K562 (cell line): ENCODE results near the gene HAL. TPM values are rescaled to one million over a fixed set of nuclear protein-coding genes. Genes with fewer than 3 reads are reported as not detected.
A peak's percentile ranks its signal among the peaks of the same experiment; 100 is the strongest.

ENCODE experiments used
- ARHGAP35 ChIP-seq: fragments of 450-650 bp; IDR thresholded peaks from 2 replicates; pipeline ENCODE4 v1.6.1; 2018; ENCODE audit not compliant: partially characterized antibody
- CBX2 ChIP-seq: fragments of 200-600 bp; sonication (generic); IDR thresholded peaks from one replicate; pipeline ENCODE4 v1.6.1; 2012; ENCODE audit warnings: mild to moderate bottlenecking, low read length, inconsistent platforms; ENCODE audit not compliant: insufficient read depth, poor library complexity, severe bottlenecking
- HCFC1 ChIP-seq: IDR thresholded peaks from 2 replicates; pipeline ENCODE4 v1.6.1; 2012; ENCODE audit warnings: low read depth, low read length, improper control_type of control experiment
- HDAC2 ChIP-seq: fragments of 450-650 bp; IDR thresholded peaks from 2 replicates; pipeline ENCODE4 v1.6.1; 2016; ENCODE audit warnings: mild to moderate bottlenecking
- KDM4B ChIP-seq, 2 experiments: fragments of 450-650 bp in 1 of 2; sonication (generic) in 1 of 2; IDR thresholded peaks; 2 replicates each; pipeline ENCODE4 v1.6.1; 2016 to 2017; ENCODE audit warnings: borderline replicate concordance in 2 of 2, antibody characterized with exemption in 1 of 2, low read depth in 1 of 2, mild to moderate bottlenecking in 1 of 2
- MTA2 ChIP-seq: fragments of 450-650 bp; IDR thresholded peaks from 2 replicates; pipeline ENCODE4 v1.6.1; 2016; ENCODE audit warnings: low read depth
- NCOR1 ChIP-seq: fragments of 450-650 bp; IDR thresholded peaks from 2 replicates; pipeline ENCODE4 v1.6.1; 2016; ENCODE audit warnings: mild to moderate bottlenecking, moderate library complexity
- RAD51 ChIP-seq: fragments of 450-650 bp; IDR thresholded peaks from 2 replicates; pipeline ENCODE4 v1.7.1; 2016; ENCODE audit warnings: low read depth, mild to moderate bottlenecking, borderline replicate concordance
- SP1 ChIP-seq: sonication (generic); formaldehyde crosslinking; IDR thresholded peaks from 2 replicates; pipeline ENCODE4 v1.8.1; 2022; ENCODE audit warnings: mild to moderate bottlenecking, missing genetic modification reagents
- SPI1 ChIP-seq: IDR thresholded peaks from 2 replicates; pipeline ENCODE4 v1.6.1; 2011; ENCODE audit warnings: low read depth, low read length, control low read depth, borderline replicate concordance
- SREBF2 ChIP-seq: sonication (generic); formaldehyde crosslinking; IDR thresholded peaks from 2 replicates; pipeline ENCODE4 v1.4.0; 2020; ENCODE audit warnings: mild to moderate bottlenecking, missing genetic modification reagents
- TBL1XR1 ChIP-seq, 2 experiments: IDR thresholded peaks; 2 replicates each; pipeline ENCODE4 v1.6.1; 2012; ENCODE audit warnings: improper control_type of control experiment in 2 of 2, low read length in 2 of 2, mild to moderate bottlenecking in 1 of 2
- ZBTB7A ChIP-seq: IDR thresholded peaks from 2 replicates; pipeline ENCODE4 v1.6.1; 2011; ENCODE audit warnings: low read depth, mild to moderate bottlenecking, low read length, moderate library complexity, borderline replicate concordance; ENCODE audit not compliant: control insufficient read depth
- ZFX ChIP-seq: sonication (generic); formaldehyde crosslinking; IDR thresholded peaks from 2 replicates; pipeline ENCODE4 v1.8.0; 2022; ENCODE audit warnings: mild to moderate bottlenecking, missing genetic modification reagents, moderate library complexity
- ZNF133 ChIP-seq: fragments of 250-450 bp; sonication (Bioruptor Pico); IDR thresholded peaks from 2 replicates; pipeline ENCODE4 v1.4.0; 2020; ENCODE audit warnings: mild to moderate bottlenecking
- ZNF146 ChIP-seq: IDR thresholded peaks from one replicate; pipeline ENCODE4 v1.6.1; 2018; ENCODE audit warnings: missing compliant biosample characterization; ENCODE audit not compliant: unreplicated experiment
- ZNF274 ChIP-seq: IDR thresholded peaks from 2 replicates; pipeline ENCODE4 v1.6.1; 2011; ENCODE audit warnings: low read depth, mild to moderate bottlenecking, low read length, moderate library complexity, borderline replicate concordance
- ZNF347 ChIP-seq: fragments of 450-650 bp; formaldehyde crosslinking; IDR thresholded peaks from 2 replicates; pipeline ENCODE4 v1.4.0; 2020; ENCODE audit warnings: low read depth, mild to moderate bottlenecking, moderate library complexity
- ZNF586 ChIP-seq: fragments of 450-650 bp; formaldehyde crosslinking; conservative IDR thresholded peaks from 2 replicates; pipeline ENCODE4 v1.4.0; 2020; ENCODE audit warnings: mild to moderate bottlenecking, moderate library complexity
- ZNF778 ChIP-seq: fragments of 450-650 bp; formaldehyde crosslinking; IDR thresholded peaks from 2 replicates; pipeline ENCODE4 v1.4.0; 2020; ENCODE audit warnings: mild to moderate bottlenecking, moderate library complexity
- ZSCAN29 ChIP-seq: fragments of 450-650 bp; IDR thresholded peaks from 2 replicates; pipeline ENCODE4 v1.6.1; 2017
- polyA plus RNA-seq, 8 experiments: library from polyadenylated mRNA; depleted of rRNA in 4 of 8; stranded (reverse) in 5 of 8; unstranded in 3 of 8; fragments of >200 nt; fragmentation: Nextera tagmentation in 2 of 8; fragmentation: Illumina TruSeq in 1 of 8; extraction: Ambion mirVana in 2 of 8; extraction: Trizol in 1 of 8; gene quantifications; 2 replicates each; pipeline versions ENCODE4 v1.2.1 to v1.2.3, GENCODE V29; 2011 to 2014; ENCODE audit warnings: inconsistent platforms in 1 of 8, missing spikeins in 1 of 8
- total RNA-seq, 7 experiments: library from RNA; depleted of rRNA in 6 of 7; stranded (reverse); fragments of >200 nt in 6 of 7; fragmentation: Illumina TruSeq in 2 of 7; extraction: Trizol in 2 of 7; gene quantifications; 2 replicates each; pipeline versions ENCODE4 v1.2.1 to v1.2.3, GENCODE V29; 2011 to 2021; ENCODE audit warnings: low replicate concordance in 1 of 7
- TF ChIP-seq, protein P1 (sequence below): fragments of 450-650 bp; conservative IDR thresholded peaks from 2 replicates; pipeline ENCODE4 v1.6.1; 2016; ENCODE audit warnings: missing genetic modification characterization, low read depth, mild to moderate bottlenecking, missing compliant biosample characterization, moderate library complexity
- TF ChIP-seq, protein P2 (sequence below), 2 experiments: fragments of 250-450 bp in 1 of 2; fragments of 450-650 bp in 1 of 2; sonication (Bioruptor Pico) in 1 of 2; IDR thresholded peaks; 2 replicates each; pipeline versions ENCODE4 v1.6.1 to v1.8.0; 2016 to 2021; ENCODE audit warnings: mild to moderate bottlenecking in 2 of 2, moderate library complexity in 2 of 2, missing compliant biosample characterization in 1 of 2, missing genetic modification characterization in 1 of 2
- TF ChIP-seq, protein P3 (sequence below): sonication (generic); formaldehyde crosslinking; IDR thresholded peaks from 2 replicates; pipeline ENCODE4 v1.8.0; 2022; ENCODE audit warnings: mild to moderate bottlenecking, missing genetic modification reagents, borderline replicate concordance

Gene HAL
- total and polyA plus RNA-seq, 9 of the 15 experiments (the other 6 are each of a cell fraction or from before 2014, with no cell fraction given): 0.03 to 0.36 (median 0.20) TPM; not detected in 4

DNA sequence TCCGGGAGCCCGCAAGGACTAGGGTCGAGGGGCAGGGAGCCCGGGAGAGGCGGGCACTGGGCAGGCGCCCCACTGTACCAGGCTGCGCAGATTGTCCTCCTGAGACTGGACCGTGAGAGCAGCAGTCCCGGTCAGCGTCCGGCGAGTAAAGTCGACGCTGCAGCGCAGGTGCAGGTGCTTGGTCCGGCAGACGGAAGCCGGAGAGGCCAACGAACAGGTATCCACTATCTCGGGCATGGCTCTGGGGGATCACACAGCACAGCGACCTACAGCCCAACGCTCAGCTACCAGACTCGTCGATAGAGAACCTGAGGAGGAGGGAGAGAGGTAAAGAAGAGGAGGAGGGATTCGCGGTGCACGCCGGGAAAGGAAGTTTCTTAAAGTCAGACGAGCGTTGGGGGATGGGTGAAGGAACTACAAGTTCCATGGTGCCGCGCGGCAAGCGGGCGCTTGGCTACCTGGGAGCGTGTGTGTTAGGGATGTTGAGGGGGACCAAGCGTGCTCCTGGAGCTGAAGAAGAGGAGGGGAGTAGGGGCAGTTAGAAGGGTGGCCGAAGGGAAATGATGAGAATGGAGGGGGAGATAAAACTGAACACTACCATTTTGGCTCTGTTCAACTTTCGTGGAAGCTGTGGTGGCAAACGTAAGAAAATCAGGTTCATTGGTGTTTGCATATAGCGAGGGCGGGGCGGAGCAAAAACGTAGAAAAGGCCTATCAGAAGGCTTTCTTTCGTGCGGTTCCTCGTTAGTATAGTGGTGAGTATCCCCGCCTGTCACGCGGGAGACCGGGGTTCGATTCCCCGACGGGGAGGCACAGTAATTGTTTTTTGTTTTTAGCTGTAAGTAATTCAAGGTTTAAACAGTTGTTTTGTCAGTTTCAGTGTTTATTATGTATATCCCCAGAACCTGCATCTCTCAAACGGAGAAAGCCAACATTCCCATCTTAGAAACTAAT is 39.4 kb upstream of the HAL start, which contains the start of gene LTA4H (continued):
- TF ChIP-seq SP1: peak; percentile 76; the same call in 1 of the 2 replicates
- TF ChIP-seq TBL1XR1 (IDR thresholded peaks at IDR 0.05; ENCODE audit: low read length in 2 of 2): peak; percentile 19 to 97; a peak in 3 of 4 replicates
- no peak for TF ChIP-seq ZNF347 (CRISPR knock-in tag)
- peak; percentile 70; the same call in 1 of the 2 replicates for TF ChIP-seq ZSCAN29
- TF ChIP-seq SPI1: no peak
- no peak for TF ChIP-seq ARHGAP35
- TF ChIP-seq RAD51: no peak
- TF ChIP-seq, protein P1, sequence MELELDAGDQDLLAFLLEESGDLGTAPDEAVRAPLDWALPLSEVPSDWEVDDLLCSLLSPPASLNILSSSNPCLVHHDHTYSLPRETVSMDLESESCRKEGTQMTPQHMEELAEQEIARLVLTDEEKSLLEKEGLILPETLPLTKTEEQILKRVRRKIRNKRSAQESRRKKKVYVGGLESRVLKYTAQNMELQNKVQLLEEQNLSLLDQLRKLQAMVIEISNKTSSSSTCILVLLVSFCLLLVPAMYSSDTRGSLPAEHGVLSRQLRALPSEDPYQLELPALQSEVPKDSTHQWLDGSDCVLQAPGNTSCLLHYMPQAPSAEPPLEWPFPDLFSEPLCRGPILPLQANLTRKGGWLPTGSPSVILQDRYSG: no peak
- no peak for TF ChIP-seq MTA2
- TF ChIP-seq HDAC2: 0 out of 2 replicates have a peak, but pooled peaks have one; percentile 86
- TF ChIP-seq HCFC1: peak; percentile 95
- TF ChIP-seq, protein P2, sequence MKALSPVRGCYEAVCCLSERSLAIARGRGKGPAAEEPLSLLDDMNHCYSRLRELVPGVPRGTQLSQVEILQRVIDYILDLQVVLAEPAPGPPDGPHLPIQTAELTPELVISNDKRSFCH (CRISPR knock-in tag; IDR thresholded peaks at IDR 0.05): no peak
- TF ChIP-seq, protein P2 (tag; IDR thresholded peaks at IDR 0.05): peak; percentile 52; the same call in 1 of the 2 replicates
- no peak for TF ChIP-seq ZNF133 (CRISPR knock-in tag)
- TF ChIP-seq ZFX: no peak; the same call in 1 of the 2 replicates
- no peak for TF ChIP-seq CBX2
- no peak for TF ChIP-seq ZNF146
- peak in 1 of 2 experiments; percentile 79; a peak in 1 of 4 replicates for TF ChIP-seq KDM4B (IDR thresholded peaks at IDR 0.05; ENCODE audit: borderline replicate concordance in 2 of 2, low read depth in 1 of 2)
- TF ChIP-seq SREBF2: no peak
- TF ChIP-seq ZNF778 (CRISPR knock-in tag): no peak
- TF ChIP-seq ZNF586 (CRISPR knock-in tag): no peak
- TF ChIP-seq, protein P3, sequence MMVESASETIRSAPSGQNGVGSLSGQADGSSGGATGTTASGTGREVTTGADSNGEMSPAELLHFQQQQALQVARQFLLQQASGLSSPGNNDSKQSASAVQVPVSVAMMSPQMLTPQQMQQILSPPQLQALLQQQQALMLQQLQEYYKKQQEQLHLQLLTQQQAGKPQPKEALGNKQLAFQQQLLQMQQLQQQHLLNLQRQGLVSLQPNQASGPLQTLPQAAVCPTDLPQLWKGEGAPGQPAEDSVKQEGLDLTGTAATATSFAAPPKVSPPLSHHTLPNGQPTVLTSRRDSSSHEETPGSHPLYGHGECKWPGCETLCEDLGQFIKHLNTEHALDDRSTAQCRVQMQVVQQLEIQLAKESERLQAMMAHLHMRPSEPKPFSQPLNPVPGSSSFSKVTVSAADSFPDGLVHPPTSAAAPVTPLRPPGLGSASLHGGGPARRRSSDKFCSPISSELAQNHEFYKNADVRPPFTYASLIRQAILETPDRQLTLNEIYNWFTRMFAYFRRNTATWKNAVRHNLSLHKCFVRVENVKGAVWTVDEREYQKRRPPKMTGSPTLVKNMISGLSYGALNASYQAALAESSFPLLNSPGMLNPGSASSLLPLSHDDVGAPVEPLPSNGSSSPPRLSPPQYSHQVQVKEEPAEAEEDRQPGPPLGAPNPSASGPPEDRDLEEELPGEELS (CRISPR knock-in tag): no peak
- no peak for TF ChIP-seq NCOR1
- TF ChIP-seq ZBTB7A: no peak
- TF ChIP-seq ZNF274: no peak
